ENCODE results near the gene IFNK.

The IFNK gene

GRCh38 chr9:27483576-27483975 is 40.5 kb upstream of the IFNK start:
- no peak for TF ChIP-seq CTCF (IDR thresholded peaks at IDR 0.05; ENCODE audit: insufficient read depth, low read length, missing control alignments)
- no peak overlapping the region for H3K4me3 ChIP-seq (ENCODE audit: low read depth, low read length)
- DNase-seq (ENCODE audit: low read depth, low spot score), result no peak
- ChIA-PET CTCF (no interaction called here), POLR2A (no interaction called here)

DNA sequence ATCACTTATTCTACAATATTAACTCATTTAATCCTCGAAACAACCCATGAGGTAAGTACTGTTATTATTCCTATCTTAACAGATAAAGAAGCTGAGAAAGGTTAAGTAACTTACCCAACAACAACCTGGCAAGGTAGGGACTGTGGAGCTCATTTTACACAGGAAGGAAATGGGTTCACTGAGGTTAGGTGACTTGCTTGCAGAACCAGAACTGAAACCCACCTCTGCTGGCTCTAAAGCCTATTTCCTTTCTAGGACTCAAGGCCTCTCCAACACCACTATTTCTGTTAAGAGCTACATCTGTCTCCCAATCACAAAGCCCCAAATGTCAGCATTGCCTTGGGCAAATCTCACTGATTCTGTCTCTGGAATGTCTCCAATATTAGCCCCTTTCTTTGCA is 38.9 kb upstream of the IFNK start:
- no peak overlapping the region for H3K4me3 ChIP-seq (ENCODE audit: low read depth, low read length)
- CTCF ChIA-PET, result no interaction called here
- POLR2A ChIA-PET, result no interaction called here
- no peak for DNase-seq (ENCODE audit: low read depth, low spot score)
- TF ChIP-seq CTCF (IDR thresholded peaks at IDR 0.05; ENCODE audit: insufficient read depth, low read length, missing control alignments), result no peak

DNA sequence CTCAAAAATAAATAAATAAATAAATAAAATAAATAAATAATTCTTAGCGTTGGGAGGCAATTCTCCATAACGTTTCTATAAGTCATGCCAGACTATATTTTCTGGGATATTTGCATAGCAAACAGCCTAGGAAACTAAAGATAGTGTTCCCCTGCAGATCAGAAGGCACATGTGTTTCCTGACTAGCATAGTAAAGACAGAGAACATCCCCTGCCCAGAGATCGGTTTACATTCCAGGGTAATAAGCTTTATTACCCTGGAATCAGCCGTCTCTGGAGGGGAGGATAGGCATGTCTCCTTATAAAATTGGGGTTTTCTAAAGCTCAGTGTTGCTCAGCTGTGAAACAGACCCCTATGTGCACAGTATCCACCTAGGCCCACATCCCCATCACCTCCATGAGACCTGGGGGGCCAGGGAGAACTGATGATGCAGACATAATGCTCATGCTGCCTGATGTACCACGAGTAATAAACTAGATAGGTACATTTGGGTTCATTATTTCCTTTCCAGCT is 36.9 kb upstream of the IFNK start:
- TF ChIP-seq CTCF (IDR thresholded peaks at IDR 0.05; ENCODE audit: insufficient read depth, low read length, missing control alignments), result no peak
- CTCF ChIA-PET, result no interaction called here
- H3K4me3 ChIP-seq (ENCODE audit: low read depth, low read length), result no peak overlapping the region
- POLR2A ChIA-PET, result no interaction called here
- DNase-seq (ENCODE audit: low read depth, low spot score), result no peak

GRCh38 chr9:27487927-27488326 is 36.2 kb upstream of the IFNK start:
- POLR2A ChIA-PET, result no interaction called here
- CTCF ChIA-PET, result no interaction called here

DNA sequence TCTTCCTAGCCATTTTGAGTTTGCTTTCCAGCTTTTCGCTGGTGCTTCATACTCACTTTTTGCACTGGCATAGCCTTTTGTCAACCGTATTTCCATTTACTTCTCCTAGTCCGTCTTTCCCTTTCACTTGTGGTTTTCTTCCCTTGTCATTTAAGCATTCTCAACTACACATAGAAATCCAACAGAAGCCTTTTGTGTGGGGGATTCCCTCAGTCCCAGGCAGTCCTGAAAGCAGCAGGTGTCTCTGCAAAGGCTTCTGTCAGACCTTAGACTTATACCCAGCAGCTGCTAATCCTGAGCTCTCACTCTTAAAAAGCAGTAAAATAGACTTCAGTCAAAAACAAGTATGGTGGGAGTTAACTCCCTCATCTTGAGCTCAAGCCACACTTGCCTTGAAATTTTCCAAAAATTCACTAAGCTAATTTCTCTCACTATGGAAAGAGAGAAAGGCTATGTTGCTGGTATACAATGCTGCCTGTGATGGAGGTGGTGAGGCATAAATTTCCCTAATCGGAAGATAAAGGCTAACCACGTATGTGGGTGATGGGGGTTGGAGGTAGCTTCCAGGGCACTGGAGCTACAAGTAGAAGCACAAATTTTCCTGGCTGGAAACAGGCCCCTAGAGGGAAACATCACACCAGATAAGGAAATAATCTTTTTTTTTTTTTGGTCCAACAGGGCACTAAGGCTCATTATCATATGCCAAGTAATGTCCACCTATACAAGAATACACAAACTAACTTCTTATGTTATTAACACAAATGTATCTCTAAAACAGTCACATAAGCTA is 34.8 kb upstream of the IFNK start:
- TF ChIP-seq CTCF (IDR thresholded peaks at IDR 0.05; ENCODE audit: insufficient read depth, low read length, missing control alignments), result no peak
- ChIA-PET POLR2A (no interaction called here), CTCF (no interaction called here)
- H3K4me3 ChIP-seq (ENCODE audit: low read depth, low read length), result no peak overlapping the region
- DNase-seq (ENCODE audit: low read depth, low spot score), result no peak

More at GRCh38 chr9:27487927-27488326, 36.2 kb upstream of the IFNK start:
- DNase-seq (ENCODE audit: low read depth, low spot score), result no peak
- TF ChIP-seq CTCF (IDR thresholded peaks at IDR 0.05; ENCODE audit: insufficient read depth, low read length, missing control alignments), result no peak
- H3K4me3 ChIP-seq (ENCODE audit: low read depth, low read length), result no peak overlapping the region

GRCh38 chr9:27491154-27491553 is 32.9 kb upstream of the IFNK start:
- ChIA-PET POLR2A (no interaction called here), CTCF (no interaction called here)
- no peak overlapping the region for H3K4me3 ChIP-seq (ENCODE audit: low read depth, low read length)
- no peak for TF ChIP-seq CTCF (IDR thresholded peaks at IDR 0.05; ENCODE audit: insufficient read depth, low read length, missing control alignments)
- no peak for DNase-seq (ENCODE audit: low read depth, low spot score)
